Measurements from ENCODE around the gene CAPN9. TPM values are rescaled to one million over a fixed set of nuclear protein-coding genes. Genes with fewer than 3 reads are reported as not detected.

The CAPN9 gene
- total RNA-seq, 4 donors from 2014 or later = not detected

DNA sequence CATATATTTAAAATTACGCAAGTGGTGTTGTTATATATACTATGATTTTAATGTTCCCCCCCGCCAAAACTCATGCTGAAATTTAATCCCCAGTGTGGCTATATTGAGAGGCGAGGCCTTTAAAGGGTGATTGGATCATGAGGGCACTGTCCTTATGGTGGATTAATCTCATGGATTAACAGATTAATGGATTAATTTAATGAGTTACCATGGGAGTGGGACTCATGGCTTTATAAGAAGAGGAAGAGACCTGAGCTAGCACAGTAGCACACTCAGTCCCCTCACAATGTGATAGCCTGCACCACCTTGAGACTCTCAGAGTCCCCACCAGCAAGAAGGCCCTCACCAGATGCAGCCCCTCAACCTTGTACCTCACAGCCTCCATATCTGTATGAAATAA lies 86.3 kb downstream of the CAPN9 start:
- Histone ChIP-seq H3K27ac (no peak overlapping the region), H3K27me3 (no peaks in the 10 kb centered on the region), H3K4me3 (replicated peaks in 1 of 3) (no peak overlapping the region), H3K9me3 (no peaks in the 10 kb centered on the region), H3K36me3 (peaks cover 0 to 3% of the 10 kb centered on the region in 2 donors), H3K4me1 (no peaks in the 10 kb centered on the region)
- WGBS, 2 donors = 96 to 98% methylated on average over 3 of the region's 3 CpGs
- no peak for DNase-seq
- TF ChIP-seq, protein P1, sequence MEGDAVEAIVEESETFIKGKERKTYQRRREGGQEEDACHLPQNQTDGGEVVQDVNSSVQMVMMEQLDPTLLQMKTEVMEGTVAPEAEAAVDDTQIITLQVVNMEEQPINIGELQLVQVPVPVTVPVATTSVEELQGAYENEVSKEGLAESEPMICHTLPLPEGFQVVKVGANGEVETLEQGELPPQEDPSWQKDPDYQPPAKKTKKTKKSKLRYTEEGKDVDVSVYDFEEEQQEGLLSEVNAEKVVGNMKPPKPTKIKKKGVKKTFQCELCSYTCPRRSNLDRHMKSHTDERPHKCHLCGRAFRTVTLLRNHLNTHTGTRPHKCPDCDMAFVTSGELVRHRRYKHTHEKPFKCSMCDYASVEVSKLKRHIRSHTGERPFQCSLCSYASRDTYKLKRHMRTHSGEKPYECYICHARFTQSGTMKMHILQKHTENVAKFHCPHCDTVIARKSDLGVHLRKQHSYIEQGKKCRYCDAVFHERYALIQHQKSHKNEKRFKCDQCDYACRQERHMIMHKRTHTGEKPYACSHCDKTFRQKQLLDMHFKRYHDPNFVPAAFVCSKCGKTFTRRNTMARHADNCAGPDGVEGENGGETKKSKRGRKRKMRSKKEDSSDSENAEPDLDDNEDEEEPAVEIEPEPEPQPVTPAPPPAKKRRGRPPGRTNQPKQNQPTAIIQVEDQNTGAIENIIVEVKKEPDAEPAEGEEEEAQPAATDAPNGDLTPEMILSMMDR (IDR thresholded peaks at IDR 0.05) = no peak
- TF ChIP-seq POLR2A (IDR thresholded peaks at IDR 0.05) = no peak
- intact Hi-C loops (cut with DNase I) = no loop called here

DNA sequence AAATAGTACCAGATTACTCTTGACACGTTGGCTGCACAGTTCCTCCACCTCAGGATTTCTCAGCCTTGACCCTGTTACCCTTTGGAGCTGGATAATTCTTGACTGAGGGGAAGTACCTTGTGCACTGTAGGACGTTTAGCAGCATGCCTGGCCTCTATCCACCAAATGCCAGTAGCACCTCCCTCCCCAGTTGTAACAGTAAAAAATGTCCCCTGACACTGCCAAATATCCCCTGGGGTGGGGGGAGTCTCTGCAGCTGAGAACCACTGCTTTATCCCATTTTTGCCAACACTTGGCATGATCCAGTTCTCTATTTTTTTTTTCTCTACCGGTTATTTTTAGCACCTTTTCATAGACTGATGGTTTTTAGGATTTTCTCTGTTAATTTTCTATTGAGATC lies 87.1 kb downstream of the CAPN9 start:
- H3K9me3 ChIP-seq = no peaks in the 10 kb centered on the region
- TF ChIP-seq, protein P1 (IDR thresholded peaks at IDR 0.05) = no peak
- no peak for TF ChIP-seq POLR2A (IDR thresholded peaks at IDR 0.05)
- H3K4me1 ChIP-seq = no peaks in the 10 kb centered on the region
- H3K27me3 ChIP-seq = no peaks in the 10 kb centered on the region
- peak in 1 of 2 donors; percentile 38 for DNase-seq
- intact Hi-C loops (cut with DNase I) = no loop called here
- no peak overlapping the region for H3K4me3 ChIP-seq (replicated peaks in 1 of 3)
- H3K27ac ChIP-seq = no peak overlapping the region
- 32 to 43% methylated on average over 3 of the region's 3 CpGs for WGBS, 2 donors
- H3K36me3 ChIP-seq = peaks cover 0 to 7% of the 10 kb centered on the region in 2 donors

DNA sequence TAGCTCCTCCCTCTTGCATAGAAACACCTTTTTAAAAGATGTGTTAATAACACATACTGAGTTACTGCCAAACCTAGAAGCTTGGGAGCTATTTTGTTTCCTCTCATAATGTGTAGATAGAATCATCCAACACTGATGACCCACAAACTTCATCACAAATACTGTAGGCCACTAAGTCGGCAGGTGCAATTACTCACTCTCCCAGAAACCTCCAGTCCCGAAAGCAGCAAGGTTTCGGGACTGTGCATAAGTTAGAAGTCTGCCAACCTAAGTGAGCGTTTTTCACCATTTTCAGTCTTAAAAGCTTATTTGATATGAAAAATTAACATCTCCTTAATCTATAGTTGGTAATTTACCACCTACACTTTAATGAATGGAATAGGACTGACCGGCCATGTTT lies 89.2 kb downstream of the CAPN9 start:
- H3K27ac ChIP-seq = no peak overlapping the region
- 96 to 97% methylated on average over 5 of the region's 5 CpGs for WGBS, 2 donors

DNA sequence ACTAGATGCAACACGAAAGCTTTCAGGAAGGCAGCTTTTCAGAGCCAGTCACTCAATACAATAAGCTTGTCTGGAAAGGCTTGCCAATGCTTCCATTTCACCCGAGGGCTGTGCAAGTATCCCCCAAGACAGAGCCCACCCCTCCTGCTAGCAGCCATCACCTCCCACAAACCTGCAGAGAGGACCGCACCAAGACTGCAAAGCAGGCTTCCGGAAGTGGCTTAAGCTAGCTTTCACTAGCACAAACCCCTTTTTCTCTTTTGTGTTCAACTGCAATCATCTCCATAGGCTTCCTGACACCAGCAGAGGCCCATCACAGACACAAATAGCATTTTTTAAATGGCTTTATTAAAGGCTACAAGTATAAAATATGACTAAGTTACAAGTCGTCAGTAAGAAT lies 89.6 kb downstream of the CAPN9 start:
- intact Hi-C loops (cut with DNase I) = no loop called here
- peaks cover 5 to 10% of the 10 kb centered on the region in 2 donors for H3K36me3 ChIP-seq
- no peak overlapping the region for H3K27ac ChIP-seq
- H3K4me3 ChIP-seq (replicated peaks in 1 of 3) = no peak overlapping the region
- no peaks in the 10 kb centered on the region for H3K27me3 ChIP-seq
- 95 to 96% methylated on average over 5 of the region's 5 CpGs for WGBS, 2 donors
- TF ChIP-seq, protein P1 (IDR thresholded peaks at IDR 0.05) = no peak
- no peak for TF ChIP-seq POLR2A (IDR thresholded peaks at IDR 0.05)
- no peaks in the 10 kb centered on the region for H3K9me3 ChIP-seq
- no peaks in the 10 kb centered on the region for H3K4me1 ChIP-seq
- DNase-seq = no peak

More for the DNA sequence above, 89.2 kb downstream of the CAPN9 start:
- H3K4me3 ChIP-seq (replicated peaks in 1 of 3) = no peak overlapping the region
- H3K9me3 ChIP-seq = no peaks in the 10 kb centered on the region
- DNase-seq = no peak
- TF ChIP-seq POLR2A (IDR thresholded peaks at IDR 0.05) = no peak
- TF ChIP-seq, protein P1 (IDR thresholded peaks at IDR 0.05) = no peak
- H3K27me3 ChIP-seq = no peaks in the 10 kb centered on the region
- no peaks in the 10 kb centered on the region for H3K4me1 ChIP-seq
- H3K36me3 ChIP-seq = peaks cover 2 to 10% of the 10 kb centered on the region in 2 donors
- intact Hi-C loops (cut with DNase I) = no loop called here

DNA sequence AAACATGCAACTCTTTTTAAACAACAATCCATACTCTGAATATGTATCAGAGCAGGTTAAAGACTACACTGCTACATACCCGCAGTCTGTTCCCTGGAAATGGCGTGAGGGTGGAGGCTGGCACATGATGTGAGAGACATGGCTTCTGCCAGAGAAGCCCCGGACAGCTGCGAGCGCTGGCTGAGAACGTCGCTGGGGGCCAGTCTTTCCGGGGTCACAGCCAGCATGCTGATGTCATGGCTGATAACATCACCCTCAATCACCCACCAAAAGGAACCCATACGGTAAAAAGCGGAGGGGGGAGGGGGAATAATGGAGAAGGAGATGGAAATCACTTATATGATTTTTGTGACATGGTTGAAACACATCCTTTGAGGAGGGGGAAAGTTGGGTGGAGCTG lies 92.0 kb downstream of the CAPN9 start:
- intact Hi-C loops (cut with DNase I) = no loop called here
- Histone ChIP-seq H3K27me3 (no peaks in the 10 kb centered on the region), H3K27ac (no peak overlapping the region), H3K36me3 (peaks cover 18 to 26% of the 10 kb centered on the region in 2 donors), H3K9me3 (no peaks in the 10 kb centered on the region), H3K4me1 (no peaks in the 10 kb centered on the region), H3K4me3 (replicated peaks in 1 of 3) (no peak overlapping the region)
- no peak for DNase-seq
- 87 to 91% methylated on average over 10 of the region's 10 CpGs for WGBS, 2 donors
- no peak for TF ChIP-seq POLR2A (IDR thresholded peaks at IDR 0.05)
- TF ChIP-seq, protein P1 (IDR thresholded peaks at IDR 0.05) = no peak

Measured in thyroid gland (tissue), 4 donors.